Measurements from ENCODE around the gene SLC16A6. TPM values are rescaled to one million over a fixed set of nuclear protein-coding genes. Genes with fewer than 3 reads are reported as not detected.

The SLC16A6 gene
- polyA plus RNA-seq, 1 donor from 2014 or later, result 15.6 TPM

DNA sequence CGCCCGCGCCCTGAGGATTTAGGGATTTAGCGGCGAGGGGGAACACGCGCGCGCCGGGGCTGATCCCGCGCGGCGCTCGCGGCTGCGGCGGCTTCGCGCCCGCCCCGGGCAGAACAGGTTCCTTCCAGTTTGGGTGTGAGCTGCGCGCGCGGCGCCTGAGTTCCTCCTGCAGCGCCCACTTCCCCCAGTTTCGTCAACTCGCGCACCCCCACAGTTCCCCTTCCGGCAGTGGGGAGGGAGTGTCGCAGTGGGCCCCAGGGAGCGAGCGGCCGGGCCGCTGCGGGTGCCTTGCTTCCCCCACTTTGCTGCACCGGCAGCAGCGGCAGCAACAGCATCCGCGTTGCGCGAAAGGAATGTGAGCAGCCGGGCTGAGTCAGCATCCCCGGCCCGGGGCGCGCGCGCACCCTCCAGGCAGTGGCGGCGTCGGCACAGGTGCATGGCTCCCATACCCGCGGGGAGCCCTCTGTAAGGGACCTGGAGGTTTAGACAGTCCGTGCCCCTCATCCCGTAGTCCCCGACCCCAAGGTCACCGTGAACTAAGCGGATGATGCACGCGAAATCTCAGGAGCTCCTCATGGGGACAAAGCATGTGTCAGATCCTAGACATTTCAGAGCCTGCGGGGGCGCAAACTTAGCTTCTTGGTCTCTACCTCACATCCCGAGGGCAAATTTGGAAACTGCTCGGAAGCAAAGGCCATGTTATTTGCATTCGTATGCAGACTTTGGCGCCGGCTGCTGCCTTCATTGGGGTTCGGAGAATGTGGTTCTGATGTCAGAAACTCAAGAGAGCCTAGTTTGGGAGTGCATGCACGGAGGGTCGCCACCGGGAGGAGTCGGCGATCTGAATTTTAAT, 1.1 kb upstream of the SLC16A6 start:
- no peaks in the 10 kb centered on the region for H3K9me2 ChIP-seq (ENCODE audit: insufficient read depth, low read length)
- H3F3A ChIP-seq (ENCODE audit: insufficient read depth, low read length, poor library complexity, severe bottlenecking), result no peaks in the 10 kb centered on the region
- H3K9me3 ChIP-seq (ENCODE audit: low read length), result no peaks in the 10 kb centered on the region
- H3K9ac ChIP-seq (ENCODE audit: low read length), result peak overlapping the region; percentile 91
- H3K27ac ChIP-seq (ENCODE audit: low read length), result peak overlapping the region; percentile 95
- H2AFZ ChIP-seq (ENCODE audit: low read depth, low read length), result peak overlapping the region; percentile 73
- no peaks in the 10 kb centered on the region for H3K36me3 ChIP-seq (ENCODE audit: insufficient read depth, low read length)
- H3K4me3 ChIP-seq (ENCODE audit: low read length), result peak overlapping the region; percentile 82
- peaks cover 4% of the 10 kb centered on the region for H3K27me3 ChIP-seq (ENCODE audit: insufficient read depth, low read depth, low read length)
- H4K20me1 ChIP-seq (ENCODE audit: insufficient read depth), result peaks cover 3% of the 10 kb centered on the region
- H3K79me2 ChIP-seq (replicated peaks; ENCODE audit: insufficient read depth, low read length), result no peaks in the 10 kb centered on the region
- peak overlapping the region; percentile 53 for H3K4me2 ChIP-seq (ENCODE audit: low read length)
- TF ChIP-seq RAD21 (conservative IDR thresholded peaks at IDR 0.05), result no peak
- peak; percentile 46 for TF ChIP-seq SMC3 (conservative IDR thresholded peaks at IDR 0.05; ENCODE audit: poor library complexity)
- TF ChIP-seq POLR2AphosphoS5 (IDR thresholded peaks at IDR 0.05), result peak; percentile 70
- TF ChIP-seq, protein P1, sequence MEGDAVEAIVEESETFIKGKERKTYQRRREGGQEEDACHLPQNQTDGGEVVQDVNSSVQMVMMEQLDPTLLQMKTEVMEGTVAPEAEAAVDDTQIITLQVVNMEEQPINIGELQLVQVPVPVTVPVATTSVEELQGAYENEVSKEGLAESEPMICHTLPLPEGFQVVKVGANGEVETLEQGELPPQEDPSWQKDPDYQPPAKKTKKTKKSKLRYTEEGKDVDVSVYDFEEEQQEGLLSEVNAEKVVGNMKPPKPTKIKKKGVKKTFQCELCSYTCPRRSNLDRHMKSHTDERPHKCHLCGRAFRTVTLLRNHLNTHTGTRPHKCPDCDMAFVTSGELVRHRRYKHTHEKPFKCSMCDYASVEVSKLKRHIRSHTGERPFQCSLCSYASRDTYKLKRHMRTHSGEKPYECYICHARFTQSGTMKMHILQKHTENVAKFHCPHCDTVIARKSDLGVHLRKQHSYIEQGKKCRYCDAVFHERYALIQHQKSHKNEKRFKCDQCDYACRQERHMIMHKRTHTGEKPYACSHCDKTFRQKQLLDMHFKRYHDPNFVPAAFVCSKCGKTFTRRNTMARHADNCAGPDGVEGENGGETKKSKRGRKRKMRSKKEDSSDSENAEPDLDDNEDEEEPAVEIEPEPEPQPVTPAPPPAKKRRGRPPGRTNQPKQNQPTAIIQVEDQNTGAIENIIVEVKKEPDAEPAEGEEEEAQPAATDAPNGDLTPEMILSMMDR (IDR thresholded peaks at IDR 0.05; ENCODE audit: poor library complexity, severe bottlenecking), result peak; percentile 62
- no peak for TF ChIP-seq EZH2 (IDR thresholded peaks at IDR 0.05; ENCODE audit: borderline replicate concordance, insufficient read depth, low read length, poor library complexity, severe bottlenecking)
- TF ChIP-seq, protein P2, sequence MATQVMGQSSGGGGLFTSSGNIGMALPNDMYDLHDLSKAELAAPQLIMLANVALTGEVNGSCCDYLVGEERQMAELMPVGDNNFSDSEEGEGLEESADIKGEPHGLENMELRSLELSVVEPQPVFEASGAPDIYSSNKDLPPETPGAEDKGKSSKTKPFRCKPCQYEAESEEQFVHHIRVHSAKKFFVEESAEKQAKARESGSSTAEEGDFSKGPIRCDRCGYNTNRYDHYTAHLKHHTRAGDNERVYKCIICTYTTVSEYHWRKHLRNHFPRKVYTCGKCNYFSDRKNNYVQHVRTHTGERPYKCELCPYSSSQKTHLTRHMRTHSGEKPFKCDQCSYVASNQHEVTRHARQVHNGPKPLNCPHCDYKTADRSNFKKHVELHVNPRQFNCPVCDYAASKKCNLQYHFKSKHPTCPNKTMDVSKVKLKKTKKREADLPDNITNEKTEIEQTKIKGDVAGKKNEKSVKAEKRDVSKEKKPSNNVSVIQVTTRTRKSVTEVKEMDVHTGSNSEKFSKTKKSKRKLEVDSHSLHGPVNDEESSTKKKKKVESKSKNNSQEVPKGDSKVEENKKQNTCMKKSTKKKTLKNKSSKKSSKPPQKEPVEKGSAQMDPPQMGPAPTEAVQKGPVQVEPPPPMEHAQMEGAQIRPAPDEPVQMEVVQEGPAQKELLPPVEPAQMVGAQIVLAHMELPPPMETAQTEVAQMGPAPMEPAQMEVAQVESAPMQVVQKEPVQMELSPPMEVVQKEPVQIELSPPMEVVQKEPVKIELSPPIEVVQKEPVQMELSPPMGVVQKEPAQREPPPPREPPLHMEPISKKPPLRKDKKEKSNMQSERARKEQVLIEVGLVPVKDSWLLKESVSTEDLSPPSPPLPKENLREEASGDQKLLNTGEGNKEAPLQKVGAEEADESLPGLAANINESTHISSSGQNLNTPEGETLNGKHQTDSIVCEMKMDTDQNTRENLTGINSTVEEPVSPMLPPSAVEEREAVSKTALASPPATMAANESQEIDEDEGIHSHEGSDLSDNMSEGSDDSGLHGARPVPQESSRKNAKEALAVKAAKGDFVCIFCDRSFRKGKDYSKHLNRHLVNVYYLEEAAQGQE (IDR thresholded peaks at IDR 0.05; ENCODE audit: borderline replicate concordance), result peak; percentile 62
- peak; percentile 83 for TF ChIP-seq TAF1 (IDR thresholded peaks at IDR 0.05; ENCODE audit: low read depth)
- TF ChIP-seq MXI1 (conservative IDR thresholded peaks at IDR 0.05; ENCODE audit: poor library complexity, severe bottlenecking), result peak; percentile 89

DNA sequence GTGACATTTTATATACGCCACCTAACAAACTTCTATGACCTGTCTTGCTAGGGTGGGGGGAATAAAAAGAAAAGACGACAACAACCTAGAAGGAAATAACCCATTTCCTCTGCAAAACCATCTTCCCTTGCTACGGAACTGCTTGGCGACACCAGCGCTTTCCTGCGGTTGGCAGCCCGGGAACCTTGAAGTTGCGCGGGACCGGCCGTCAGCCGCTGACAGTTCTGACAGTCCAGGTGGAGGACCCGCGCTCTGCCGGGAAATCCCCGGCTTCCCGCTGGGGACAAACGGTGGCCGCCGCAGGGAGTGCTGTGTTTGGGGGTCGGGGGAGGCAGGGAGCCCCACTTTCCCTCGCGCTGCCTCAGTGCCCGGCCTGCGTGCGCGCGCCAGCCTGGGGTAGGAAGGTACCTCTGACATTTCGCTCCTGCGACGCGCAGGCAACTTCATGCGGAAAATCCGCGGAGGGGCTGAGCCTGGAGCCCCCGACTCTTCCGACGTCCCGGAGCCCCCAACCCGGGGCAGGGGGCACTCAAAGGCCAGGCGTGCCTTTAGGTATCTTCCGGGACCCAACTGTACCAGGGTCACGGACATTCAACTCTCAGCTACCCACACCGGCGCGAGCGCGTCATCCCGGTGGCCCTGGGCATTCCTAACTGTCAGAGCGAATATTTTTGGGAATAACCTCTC, 516 bp downstream of the SLC16A6 start:
- no peak for TF ChIP-seq POLR2AphosphoS5 (IDR thresholded peaks at IDR 0.05)
- TF ChIP-seq MXI1 (conservative IDR thresholded peaks at IDR 0.05; ENCODE audit: poor library complexity, severe bottlenecking), result peak; percentile 56
- peak; percentile 46 for TF ChIP-seq TAF1 (IDR thresholded peaks at IDR 0.05; ENCODE audit: low read depth)
- TF ChIP-seq SMC3 (conservative IDR thresholded peaks at IDR 0.05; ENCODE audit: poor library complexity), result peak; percentile 12
- TF ChIP-seq, protein P2 (IDR thresholded peaks at IDR 0.05; ENCODE audit: borderline replicate concordance), result no peak
- TF ChIP-seq, protein P1 (IDR thresholded peaks at IDR 0.05; ENCODE audit: poor library complexity, severe bottlenecking), result no peak
- TF ChIP-seq EZH2 (IDR thresholded peaks at IDR 0.05; ENCODE audit: borderline replicate concordance, insufficient read depth, low read length, poor library complexity, severe bottlenecking), result no peak
- TF ChIP-seq EP300 (conservative IDR thresholded peaks at IDR 0.05; ENCODE audit: poor library complexity, severe bottlenecking), result peak; percentile 47
- no peak for TF ChIP-seq RAD21 (conservative IDR thresholded peaks at IDR 0.05)
- peak overlapping the region; percentile 91 for H3K9ac ChIP-seq (ENCODE audit: low read length)
- peaks cover 3% of the 10 kb centered on the region for H4K20me1 ChIP-seq (ENCODE audit: insufficient read depth)
- H3K9me2 ChIP-seq (ENCODE audit: insufficient read depth, low read length), result no peaks in the 10 kb centered on the region
- H3K79me2 ChIP-seq (replicated peaks; ENCODE audit: insufficient read depth, low read length), result no peaks in the 10 kb centered on the region
- peak overlapping the region; percentile 91 for H3K4me2 ChIP-seq (ENCODE audit: low read length)
- H3K36me3 ChIP-seq (ENCODE audit: insufficient read depth, low read length), result no peaks in the 10 kb centered on the region
- peak overlapping the region; percentile 75 for H3K27ac ChIP-seq (ENCODE audit: low read length)
- peak overlapping the region; percentile 30 for H2AFZ ChIP-seq (ENCODE audit: low read depth, low read length)
- H3F3A ChIP-seq (ENCODE audit: insufficient read depth, low read length, poor library complexity, severe bottlenecking), result no peaks in the 10 kb centered on the region
- peak overlapping the region; percentile 82 for H3K4me3 ChIP-seq (ENCODE audit: low read length)
- H3K27me3 ChIP-seq (ENCODE audit: insufficient read depth, low read depth, low read length), result peaks cover 4% of the 10 kb centered on the region
- H3K9me3 ChIP-seq (ENCODE audit: low read length), result no peaks in the 10 kb centered on the region

Data from neural cell (in vitro differentiated cells).